T-cell (primary cell): ENCODE results near the gene LINGO1. TPM values are rescaled to one million over a fixed set of nuclear protein-coding genes. Genes with fewer than 3 reads are reported as not detected.

ENCODE experiments used
- ATAC-seq, 4 experiments: fragments of 200-7000 bp in 3 of 4; fragments of 150-1000 bp in 1 of 4; cut with Tn5 transposase; replicated peaks in 1 of 4; 1 replicate in 3 of 4; 2 replicates in 1 of 4; pipeline ENCODE4 v1.10.0; 2021; ENCODE audit warnings: moderate library complexity in 3 of 4, mild to moderate bottlenecking in 2 of 4, moderate number of reproducible peaks in 1 of 4
- CTCF ChIA-PET, 2 donors: fragments of 300-600 bp; sonication (Branson Sonifier 250); formaldehyde crosslinking; loops; one replicate each; lab custom pipeline; 2022; ENCODE audit warnings: antibody characterized with exemption in 2 of 2; lab: Charles Lee
- POLR2A ChIA-PET, 2 donors: fragments of 300-600 bp; sonication (Branson Sonifier 250); formaldehyde crosslinking; loops; one replicate each; lab custom pipeline; 2022; ENCODE audit warnings: antibody characterized with exemption in 2 of 2; lab: Charles Lee
- DNase-seq, 35 experiments: peaks; one replicate each; pipeline versions ENCODE4 v3.0.0 to v3.0.0-alpha.2; 2013 to 2023
- H3K27ac ChIP-seq: one replicate; pipeline ENCODE4 v1.5.1; 2013; ENCODE audit warnings: low read length
- H3K27me3 ChIP-seq, 2 experiments: replicated peaks in 1 of 2; 1 replicate in 1 of 2; 2 replicates in 1 of 2; pipeline versions ENCODE4 v1.6.1 to v1.7.0; 2013; ENCODE audit warnings: low read length in 1 of 2, mixed read lengths in 1 of 2; ENCODE audit not compliant: control insufficient read depth in 2 of 2, insufficient read depth in 2 of 2; ENCODE audit errors: extremely low read depth in 1 of 2
- H3K36me3 ChIP-seq, 2 donors: 1 replicate in 1 of 2; 2 replicates in 1 of 2; pipeline versions ENCODE4 v1.6.1 to v1.7.0; 2013; ENCODE audit warnings: low read length in 1 of 2; ENCODE audit not compliant: control insufficient read depth in 2 of 2, insufficient read depth in 1 of 2; ENCODE audit errors: extremely low read depth in 1 of 2
- H3K4me1 ChIP-seq, 2 experiments: 1 replicate in 1 of 2; 2 replicates in 1 of 2; pipeline versions ENCODE4 v1.6.1 to v1.7.0; 2013; ENCODE audit warnings: low read length in 2 of 2, mixed read lengths in 1 of 2; ENCODE audit not compliant: insufficient read depth in 2 of 2, control insufficient read depth in 1 of 2; ENCODE audit errors: extremely low read depth in 1 of 2
- H3K4me3 ChIP-seq, 2 donors: 1 replicate in 1 of 2; 2 replicates in 1 of 2; pipeline versions ENCODE4 v1.5.1 to v1.7.0; 2013; ENCODE audit warnings: mild to moderate bottlenecking in 2 of 2, low read length in 1 of 2, moderate library complexity in 1 of 2; ENCODE audit not compliant: control insufficient read depth in 1 of 2; ENCODE audit errors: extremely low read depth in 1 of 2
- H3K9me3 ChIP-seq: 2 replicates; pipeline ENCODE4 v1.7.0; 2013
- H3K27ac Mint-ChIP-seq, 2 donors: one replicate each; pipeline ENCODE4 v1.8.0; 2020 to 2021; ENCODE audit warnings: mild to moderate bottlenecking in 2 of 2, mixed read lengths in 2 of 2
- H3K27me3 Mint-ChIP-seq, 2 donors: one replicate each; pipeline ENCODE4 v1.8.0; 2021 to 2022; ENCODE audit warnings: mixed read lengths in 2 of 2
- H3K36me3 Mint-ChIP-seq: one replicate; pipeline ENCODE4 v1.8.0; 2021; ENCODE audit warnings: mixed read lengths
- H3K4me1 Mint-ChIP-seq, 3 donors: one replicate each; pipeline ENCODE4 v1.8.0; 2020 to 2022; ENCODE audit warnings: mixed read lengths in 3 of 3, mild to moderate bottlenecking in 1 of 3
- H3K4me3 Mint-ChIP-seq, 3 donors: one replicate each; pipeline ENCODE4 v1.8.0; 2020 to 2022; ENCODE audit warnings: mild to moderate bottlenecking in 3 of 3, mixed read lengths in 3 of 3, moderate library complexity in 3 of 3
- H3K9me3 Mint-ChIP-seq, 3 donors: one replicate each; pipeline ENCODE4 v1.8.0; 2020 to 2022; ENCODE audit warnings: mixed read lengths in 3 of 3
- WGBS: methylation state at CpG from one replicate; pipeline ENCODE4 v1.1.5; 2013; ENCODE audit warnings: missing lambda C conversion rate; ENCODE audit not compliant: insufficient coverage; 5-methylcytosine and 5-hydroxymethylcytosine counted together
- total RNA-seq, 35 experiments: library from RNA in 6 of 35; stranded (reverse) in 6 of 35; fragments of 120-200 nt in 1 of 35; gene quantifications; one replicate each; pipeline versions ENCODE4 v1.2.1 to v1.2.4 and lab custom pipeline; 2013 to 2026

Gene LINGO1
- total RNA-seq, 5 donors from 2014 or later (not counting 1 experiment from before 2014, with no cell fraction given) = 0.09 to 0.19 TPM; not detected in 3

GRCh38 chr15:77584691-77585090 lies 48.0 kb downstream of the LINGO1 start:
- ATAC-seq = no peak
- H3K4me1 ChIP-seq = no peaks in the 10 kb centered on the region
- no peak overlapping the region for H3K27ac ChIP-seq
- no peak overlapping the region for H3K27ac Mint-ChIP-seq
- DNase-seq = no peak
- no peaks in the 10 kb centered on the region for H3K36me3 ChIP-seq
- ChIA-PET CTCF (no interaction called here), POLR2A (no interaction called here)
- 87% methylated on average over 7 of the region's 11 CpGs for WGBS
- H3K27me3 ChIP-seq = peaks cover 0 to 21% of the 10 kb centered on the region in 2 experiments
- H3K4me3 Mint-ChIP-seq = no peak overlapping the region
- H3K9me3 Mint-ChIP-seq = no peaks in the 10 kb centered on the region
- no peaks in the 10 kb centered on the region for H3K4me1 Mint-ChIP-seq
- peaks cover 0 to 1% of the 10 kb centered on the region in 2 donors for H3K27me3 Mint-ChIP-seq
- no peaks in the 10 kb centered on the region for H3K9me3 ChIP-seq
- no peak overlapping the region for H3K4me3 ChIP-seq
- H3K36me3 Mint-ChIP-seq = no peaks in the 10 kb centered on the region

GRCh38 chr15:77584201-77584600 lies 48.5 kb downstream of the LINGO1 start:
- H3K27ac Mint-ChIP-seq = no peak overlapping the region
- H3K36me3 Mint-ChIP-seq = no peaks in the 10 kb centered on the region
- Histone ChIP-seq H3K36me3 (no peaks in the 10 kb centered on the region), H3K27me3 (peaks cover 0 to 21% of the 10 kb centered on the region in 2 experiments), H3K4me3 (no peak overlapping the region), H3K27ac (no peak overlapping the region), H3K4me1 (no peaks in the 10 kb centered on the region), H3K9me3 (no peaks in the 10 kb centered on the region)
- WGBS = 61% methylated on average over 7 of the region's 7 CpGs
- H3K4me3 Mint-ChIP-seq = no peak overlapping the region
- CTCF ChIA-PET = no interaction called here
- H3K27me3 Mint-ChIP-seq = peaks cover 0 to 1% of the 10 kb centered on the region in 2 donors
- no peaks in the 10 kb centered on the region for H3K9me3 Mint-ChIP-seq
- ATAC-seq (no peak), DNase-seq (no peak)
- H3K4me1 Mint-ChIP-seq = no peaks in the 10 kb centered on the region
- POLR2A ChIA-PET = no interaction called here

- DNase-seq = no peak
- Mint-ChIP-seq H3K36me3 (no peaks in the 10 kb centered on the region), H3K27me3 (peaks cover 0 to 1% of the 10 kb centered on the region in 2 donors), H3K4me3 (no peak overlapping the region), H3K9me3 (no peaks in the 10 kb centered on the region), H3K4me1 (no peaks in the 10 kb centered on the region), H3K27ac (no peak overlapping the region)
- CTCF ChIA-PET = no interaction called here
- Histone ChIP-seq H3K27ac (no peak overlapping the region), H3K4me3 (no peak overlapping the region), H3K27me3 (peaks cover 0 to 12% of the 10 kb centered on the region in 2 experiments), H3K9me3 (no peaks in the 10 kb centered on the region), H3K4me1 (no peaks in the 10 kb centered on the region), H3K36me3 (no peaks in the 10 kb centered on the region)
- WGBS = no CpG with 5 or more reads among the region's 5 CpGs
- POLR2A ChIA-PET = no interaction called here
- ATAC-seq = no peak
Observed at GRCh38 chr15:77582763-77583162, 49.9 kb downstream of the LINGO1 start.

GRCh38 chr15:77581896-77582569 lies 50.7 kb downstream of the LINGO1 start:
- H3K4me3 Mint-ChIP-seq = no peak overlapping the region
- H3K9me3 Mint-ChIP-seq = no peaks in the 10 kb centered on the region
- POLR2A ChIA-PET = no interaction called here
- 75% methylated on average over 10 of the region's 18 CpGs for WGBS
- Histone ChIP-seq H3K27me3 (peaks cover 0 to 12% of the 10 kb centered on the region in 2 experiments), H3K4me1 (no peaks in the 10 kb centered on the region), H3K36me3 (no peaks in the 10 kb centered on the region), H3K4me3 (no peak overlapping the region), H3K9me3 (no peaks in the 10 kb centered on the region), H3K27ac (no peak overlapping the region)
- H3K27me3 Mint-ChIP-seq = peaks cover 0 to 1% of the 10 kb centered on the region in 2 donors
- DNase-seq = no peak
- H3K36me3 Mint-ChIP-seq = no peaks in the 10 kb centered on the region
- ATAC-seq = no peak
- no peaks in the 10 kb centered on the region for H3K4me1 Mint-ChIP-seq
- H3K27ac Mint-ChIP-seq = no peak overlapping the region
- CTCF ChIA-PET = no interaction called here

GRCh38 chr15:77580996-77581682 lies 51.6 kb downstream of the LINGO1 start:
- POLR2A ChIA-PET = no interaction called here
- Mint-ChIP-seq H3K4me1 (no peaks in the 10 kb centered on the region), H3K27me3 (peaks cover 0 to 1% of the 10 kb centered on the region in 2 donors), H3K36me3 (no peaks in the 10 kb centered on the region), H3K9me3 (no peaks in the 10 kb centered on the region), H3K4me3 (no peak overlapping the region), H3K27ac (no peak overlapping the region)
- Histone ChIP-seq H3K9me3 (no peaks in the 10 kb centered on the region), H3K36me3 (no peaks in the 10 kb centered on the region), H3K4me3 (no peak overlapping the region), H3K4me1 (no peaks in the 10 kb centered on the region), H3K27me3 (peaks cover 0 to 14% of the 10 kb centered on the region in 2 experiments), H3K27ac (no peak overlapping the region)
- DNase-seq = no peak
- CTCF ChIA-PET = no interaction called here
- 90% methylated on average over 11 of the region's 16 CpGs for WGBS
- ATAC-seq = no peak

- Mint-ChIP-seq H3K27ac (no peak overlapping the region), H3K9me3 (no peaks in the 10 kb centered on the region), H3K4me3 (no peak overlapping the region), H3K36me3 (no peaks in the 10 kb centered on the region), H3K27me3 (peaks cover 0 to 1% of the 10 kb centered on the region in 2 donors), H3K4me1 (no peaks in the 10 kb centered on the region)
- ChIA-PET POLR2A (interaction anchor here in 1 of 2 donors (0.5 kb wide), 1 partner anchor 1386 kb away, joined by 3 read pairs; no protein-coding TSS in a partner anchor), CTCF (no interaction called here)
- no peaks in the 10 kb centered on the region for H3K36me3 ChIP-seq
- DNase-seq (no peak), ATAC-seq (no peak)
- H3K4me1 ChIP-seq = no peaks in the 10 kb centered on the region
- 78% methylated on average over 12 of the region's 13 CpGs for WGBS
- H3K27ac ChIP-seq = no peak overlapping the region
- no peaks in the 10 kb centered on the region for H3K9me3 ChIP-seq
- H3K4me3 ChIP-seq = no peak overlapping the region
- H3K27me3 ChIP-seq = peaks cover 0 to 12% of the 10 kb centered on the region in 2 experiments
Observed at GRCh38 chr15:77579498-77580188, 53.1 kb downstream of the LINGO1 start.
